Glutamatergic neuron (in vitro differentiated cells): Measurements from ENCODE around the gene C10orf143. TPM values are rescaled to one million over a fixed set of nuclear protein-coding genes. Genes with fewer than 3 reads are reported as not detected.
"Not testable (repeated sequence)": the region's sequence is repeated elsewhere in the genome, so short reads cannot be mapped to it uniquely, and the experiment has no call there.

Experiments
- DNase-seq: peaks from one replicate; pipeline ENCODE4 v3.0.0; 2022
- H3K27ac Mint-ChIP-seq: one replicate; pipeline ENCODE4 v1.8.0; 2020; ENCODE audit warnings: mild to moderate bottlenecking, mixed read lengths, inconsistent platforms; ENCODE audit not compliant: unreplicated experiment
- H3K27me3 Mint-ChIP-seq: one replicate; pipeline ENCODE4 v1.8.0; 2020; ENCODE audit warnings: mild to moderate bottlenecking, moderate library complexity, mixed read lengths, inconsistent platforms; ENCODE audit not compliant: unreplicated experiment
- H3K36me3 Mint-ChIP-seq: one replicate; pipeline ENCODE4 v1.8.0; 2020; ENCODE audit warnings: mild to moderate bottlenecking, mixed read lengths, inconsistent platforms; ENCODE audit not compliant: unreplicated experiment
- H3K4me1 Mint-ChIP-seq: one replicate; pipeline ENCODE4 v1.8.0; 2020; ENCODE audit warnings: mild to moderate bottlenecking, low read depth, mixed read lengths, inconsistent platforms; ENCODE audit not compliant: unreplicated experiment
- H3K4me3 Mint-ChIP-seq: one replicate; pipeline ENCODE4 v1.8.0; 2020; ENCODE audit warnings: mild to moderate bottlenecking, mixed read lengths, inconsistent platforms; ENCODE audit not compliant: unreplicated experiment
- H3K9me3 Mint-ChIP-seq: one replicate; pipeline ENCODE4 v1.8.0; 2020; ENCODE audit warnings: mild to moderate bottlenecking, moderate library complexity, mixed read lengths, inconsistent platforms; ENCODE audit not compliant: unreplicated experiment
- total RNA-seq: library from RNA; stranded (reverse); fragmentation: NEBNext Ultra II Directional; extraction: Animal tissue kit (Norgen Biotek cat#: 25700); gene quantifications from one replicate; pipeline ENCODE4 v1.2.1, GENCODE V29; 2021; ENCODE audit not compliant: unreplicated experiment
- TF ChIP-seq, protein P1 (sequence below): fragments of 200-600 bp; sonication (generic); IDR thresholded peaks from one replicate; pipeline ENCODE4 v1.5.0; 2021; ENCODE audit not compliant: partially characterized antibody, unreplicated experiment

C10orf143 gene
- total RNA-seq, 1 donor from 2014 or later: 0.96 TPM

DNA sequence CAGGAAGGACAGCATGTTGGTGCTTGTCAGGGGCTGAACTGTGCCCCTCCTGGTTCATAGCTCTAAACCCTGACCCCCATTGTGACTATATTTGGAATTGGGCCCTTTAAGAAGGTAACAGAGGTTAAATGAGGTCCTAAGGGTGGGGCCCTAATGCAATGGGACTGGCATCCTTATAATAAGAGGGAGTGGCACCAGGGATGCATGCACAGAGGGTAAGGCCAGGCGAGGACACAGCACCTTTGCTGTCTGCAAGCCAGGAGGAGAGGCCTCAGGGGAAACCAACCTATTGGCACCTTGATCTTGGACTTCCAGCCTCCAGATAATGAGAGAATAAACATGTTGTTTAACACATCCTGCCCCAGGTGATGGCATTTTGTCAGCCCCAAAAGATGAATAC is 85.3 kb downstream of the C10orf143 start:
- Mint-ChIP-seq H3K27ac (no peak overlapping the region), H3K4me1 (no peaks in the 10 kb centered on the region), H3K9me3 (peaks cover 2% of the 10 kb centered on the region), H3K27me3 (peaks cover 6% of the 10 kb centered on the region), H3K36me3 (no peaks in the 10 kb centered on the region), H3K4me3 (no peak overlapping the region)
- DNase-seq: no peak
- TF ChIP-seq, protein P1, sequence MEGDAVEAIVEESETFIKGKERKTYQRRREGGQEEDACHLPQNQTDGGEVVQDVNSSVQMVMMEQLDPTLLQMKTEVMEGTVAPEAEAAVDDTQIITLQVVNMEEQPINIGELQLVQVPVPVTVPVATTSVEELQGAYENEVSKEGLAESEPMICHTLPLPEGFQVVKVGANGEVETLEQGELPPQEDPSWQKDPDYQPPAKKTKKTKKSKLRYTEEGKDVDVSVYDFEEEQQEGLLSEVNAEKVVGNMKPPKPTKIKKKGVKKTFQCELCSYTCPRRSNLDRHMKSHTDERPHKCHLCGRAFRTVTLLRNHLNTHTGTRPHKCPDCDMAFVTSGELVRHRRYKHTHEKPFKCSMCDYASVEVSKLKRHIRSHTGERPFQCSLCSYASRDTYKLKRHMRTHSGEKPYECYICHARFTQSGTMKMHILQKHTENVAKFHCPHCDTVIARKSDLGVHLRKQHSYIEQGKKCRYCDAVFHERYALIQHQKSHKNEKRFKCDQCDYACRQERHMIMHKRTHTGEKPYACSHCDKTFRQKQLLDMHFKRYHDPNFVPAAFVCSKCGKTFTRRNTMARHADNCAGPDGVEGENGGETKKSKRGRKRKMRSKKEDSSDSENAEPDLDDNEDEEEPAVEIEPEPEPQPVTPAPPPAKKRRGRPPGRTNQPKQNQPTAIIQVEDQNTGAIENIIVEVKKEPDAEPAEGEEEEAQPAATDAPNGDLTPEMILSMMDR: no peak

DNA sequence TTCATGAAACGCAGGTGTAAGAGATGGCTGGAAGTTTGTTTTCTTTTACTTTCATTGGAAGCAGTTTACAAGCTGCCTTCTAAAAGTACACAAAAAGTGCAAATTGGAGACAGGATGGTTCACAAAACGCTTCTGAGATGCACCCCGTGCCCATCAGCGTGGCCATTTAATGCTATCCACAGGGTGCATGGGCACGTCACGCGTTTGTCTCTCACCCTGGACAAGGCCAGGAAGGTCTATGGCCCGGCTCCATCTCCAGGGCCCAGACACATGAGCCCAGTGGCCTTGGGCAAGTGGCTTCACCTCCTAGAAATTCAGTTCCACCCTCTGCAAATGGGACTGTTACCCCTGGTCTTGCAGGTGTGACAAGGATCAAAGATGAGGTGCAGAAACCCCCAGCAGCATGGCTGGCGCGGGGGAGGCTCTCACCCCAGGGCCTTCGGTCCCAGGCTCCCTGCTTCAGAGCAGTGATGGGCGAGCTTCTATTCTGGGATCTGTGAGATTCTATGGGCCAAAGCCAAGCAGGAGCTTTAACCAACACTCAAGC is 85.8 kb downstream of the C10orf143 start:
- Mint-ChIP-seq H3K4me3 (no peak overlapping the region), H3K36me3 (no peaks in the 10 kb centered on the region), H3K27me3 (peaks cover 7% of the 10 kb centered on the region), H3K27ac (no peak overlapping the region), H3K9me3 (peaks cover 2% of the 10 kb centered on the region), H3K4me1 (no peaks in the 10 kb centered on the region)
- no peak for DNase-seq
- TF ChIP-seq, protein P1: no peak

DNA sequence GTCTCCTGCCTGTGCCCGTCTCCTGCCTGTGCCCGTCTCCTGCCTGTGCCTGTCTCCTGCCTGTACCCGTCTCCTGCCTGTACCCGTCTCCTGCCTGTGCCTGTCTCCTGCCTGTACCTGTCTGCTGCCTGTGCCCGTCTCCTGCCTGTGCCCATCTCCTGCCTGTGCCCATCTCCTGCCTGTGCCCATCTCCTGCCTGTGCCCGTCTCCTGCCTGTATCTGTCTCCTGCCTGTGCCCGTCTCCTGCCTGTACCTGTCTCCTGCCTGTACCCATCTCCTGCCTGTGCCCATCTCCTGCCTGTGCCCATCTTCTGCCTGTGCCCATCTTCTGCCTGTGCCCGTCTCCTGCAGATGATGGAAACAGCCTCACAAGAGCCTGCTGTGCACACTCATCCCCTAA is 86.3 kb downstream of the C10orf143 start:
- not testable (repeated sequence) for H3K4me3 Mint-ChIP-seq, DNase-seq, H3K9me3 Mint-ChIP-seq, H3K27me3 Mint-ChIP-seq, H3K36me3 Mint-ChIP-seq, H3K4me1 Mint-ChIP-seq, H3K27ac Mint-ChIP-seq

DNA sequence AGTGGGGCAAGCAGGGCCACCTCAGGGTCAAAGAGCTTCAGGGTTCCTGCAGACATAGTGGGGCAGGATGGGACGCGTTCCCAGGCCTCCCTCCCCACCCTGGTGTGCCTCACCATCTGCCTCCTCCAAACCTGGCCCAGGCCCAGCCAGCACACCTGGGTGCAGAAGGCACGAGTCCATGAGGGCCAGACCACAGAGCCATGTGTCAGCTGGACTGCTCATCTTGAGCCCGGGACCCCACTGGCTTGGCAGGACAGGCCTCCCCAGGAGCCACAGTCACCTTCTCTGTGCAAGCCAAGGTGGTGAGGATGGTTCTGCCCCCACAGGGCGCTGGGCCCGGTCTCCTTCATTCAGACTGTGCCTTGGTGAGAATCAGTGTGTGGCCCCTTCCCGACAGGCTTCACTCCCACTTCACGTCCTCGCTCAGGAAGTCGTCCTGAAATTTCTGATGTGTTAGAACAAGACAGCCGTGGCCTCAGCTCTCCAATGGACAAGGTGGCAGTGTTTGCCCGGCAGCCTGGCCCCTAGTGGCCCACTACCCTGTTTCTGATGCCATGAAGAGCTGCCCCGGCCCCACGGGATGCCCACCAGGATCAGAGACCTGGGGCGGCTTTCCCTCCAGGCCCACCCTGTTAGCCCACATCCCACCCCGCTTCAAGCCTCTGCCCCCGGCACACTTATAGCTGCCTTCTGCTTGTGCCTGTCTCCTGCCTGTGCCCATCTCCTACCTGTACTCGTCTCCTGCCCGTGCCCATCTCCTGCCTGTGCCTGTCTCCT is 87.0 kb downstream of the C10orf143 start:
- no peak overlapping the region for H3K4me3 Mint-ChIP-seq
- H3K9me3 Mint-ChIP-seq: peaks cover 2% of the 10 kb centered on the region
- peaks cover 7% of the 10 kb centered on the region for H3K27me3 Mint-ChIP-seq
- no peak for DNase-seq
- TF ChIP-seq, protein P1: no peak
- H3K27ac Mint-ChIP-seq: no peak overlapping the region
- no peaks in the 10 kb centered on the region for H3K36me3 Mint-ChIP-seq
- no peaks in the 10 kb centered on the region for H3K4me1 Mint-ChIP-seq

GRCh38 chr10:130022511-130023299 is 87.9 kb downstream of the C10orf143 start:
- Mint-ChIP-seq H3K36me3 (no peaks in the 10 kb centered on the region), H3K4me3 (no peak overlapping the region), H3K27ac (no peak overlapping the region), H3K9me3 (peaks cover 2% of the 10 kb centered on the region), H3K4me1 (no peaks in the 10 kb centered on the region), H3K27me3 (peaks cover 7% of the 10 kb centered on the region)
- DNase-seq: no peak
- TF ChIP-seq, protein P1: no peak
